GM12801 (cell line): ENCODE data around the gene ITPRIPL2.

Experiments
- CTCF ChIP-seq: IDR thresholded peaks from one replicate; pipeline ENCODE4 v1.5.1; 2011; ENCODE audit warnings: control low read depth; ENCODE audit not compliant: insufficient read length; ENCODE audit errors: extremely low read depth

ITPRIPL2 gene

GRCh38 chr16:19106625-19107020, 7.1 kb upstream of the ITPRIPL2 start:
- TF ChIP-seq CTCF = no peak

- no peak for TF ChIP-seq CTCF
These were observed 5.1 kb upstream of the ITPRIPL2 start for GRCh38 chr16:19108409-19109287.

- TF ChIP-seq CTCF = no peak
These were observed 4.5 kb upstream of the ITPRIPL2 start for GRCh38 chr16:19109288-19109664.

GRCh38 chr16:19110537-19111360, 3.0 kb upstream of the ITPRIPL2 start:
- no peak for TF ChIP-seq CTCF

- TF ChIP-seq CTCF = no peak
These were observed 1.7 kb upstream of the ITPRIPL2 start for GRCh38 chr16:19112099-19112407.

- TF ChIP-seq CTCF = no peak
These were observed 789 bp downstream of the ITPRIPL2 start for GRCh38 chr16:19114359-19115147.

GRCh38 chr16:19115148-19116021, 1.6 kb downstream of the ITPRIPL2 start:
- TF ChIP-seq CTCF = no peak
